Measurements from ENCODE around the gene RBM19.

DNA sequence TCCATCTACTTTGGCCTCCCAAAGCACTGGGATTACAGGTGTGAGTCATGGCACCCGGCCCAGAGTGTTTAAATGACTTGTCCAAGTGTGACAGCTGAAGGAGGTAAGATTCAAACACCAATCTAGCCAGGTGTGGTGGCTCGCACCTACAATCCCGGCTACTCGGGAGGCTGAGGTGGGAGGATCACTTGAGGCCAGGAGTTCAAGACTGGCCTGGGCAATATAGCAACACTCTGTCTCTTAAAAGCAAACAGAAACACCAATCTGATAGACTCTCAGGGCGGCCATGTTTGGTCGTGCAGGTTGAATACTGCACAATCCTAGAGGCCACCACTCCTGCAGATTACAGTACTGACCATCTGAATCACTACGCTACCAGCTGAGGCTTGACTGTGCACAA lies 68.7 kb downstream of the RBM19 start:
- TF ChIP-seq, protein P1, sequence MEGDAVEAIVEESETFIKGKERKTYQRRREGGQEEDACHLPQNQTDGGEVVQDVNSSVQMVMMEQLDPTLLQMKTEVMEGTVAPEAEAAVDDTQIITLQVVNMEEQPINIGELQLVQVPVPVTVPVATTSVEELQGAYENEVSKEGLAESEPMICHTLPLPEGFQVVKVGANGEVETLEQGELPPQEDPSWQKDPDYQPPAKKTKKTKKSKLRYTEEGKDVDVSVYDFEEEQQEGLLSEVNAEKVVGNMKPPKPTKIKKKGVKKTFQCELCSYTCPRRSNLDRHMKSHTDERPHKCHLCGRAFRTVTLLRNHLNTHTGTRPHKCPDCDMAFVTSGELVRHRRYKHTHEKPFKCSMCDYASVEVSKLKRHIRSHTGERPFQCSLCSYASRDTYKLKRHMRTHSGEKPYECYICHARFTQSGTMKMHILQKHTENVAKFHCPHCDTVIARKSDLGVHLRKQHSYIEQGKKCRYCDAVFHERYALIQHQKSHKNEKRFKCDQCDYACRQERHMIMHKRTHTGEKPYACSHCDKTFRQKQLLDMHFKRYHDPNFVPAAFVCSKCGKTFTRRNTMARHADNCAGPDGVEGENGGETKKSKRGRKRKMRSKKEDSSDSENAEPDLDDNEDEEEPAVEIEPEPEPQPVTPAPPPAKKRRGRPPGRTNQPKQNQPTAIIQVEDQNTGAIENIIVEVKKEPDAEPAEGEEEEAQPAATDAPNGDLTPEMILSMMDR (IDR thresholded peaks at IDR 0.05; ENCODE audit: extremely low read depth in 1 of 2, insufficient read depth in 1 of 2, low read depth in 1 of 2, low read length in 2 of 2): no peak
- no peak for TF ChIP-seq POLR2A (IDR thresholded peaks at IDR 0.05; ENCODE audit: low read depth, low read length)
- no peak for TF ChIP-seq EZH2 (IDR thresholded peaks at IDR 0.05; ENCODE audit: borderline replicate concordance, low read depth, low read length, severe bottlenecking)
- TF ChIP-seq MAX (IDR thresholded peaks at IDR 0.05; ENCODE audit: insufficient read depth, insufficient read length): no peak

Measured in endothelial cell of umbilical vein (primary cell).